Upper lobe of left lung (tissue), 6 donors: ENCODE data around the gene EMC6. TPM values are rescaled to one million over a fixed set of nuclear protein-coding genes. Genes with fewer than 3 reads are reported as not detected.
"Not testable (repeated sequence)": the region's sequence is repeated elsewhere in the genome, so short reads cannot be mapped to it uniquely, and the experiment has no call there.

Experiments used
- ATAC-seq, 2 donors: fragments of 200-7000 bp; cut with Tn5 transposase; one replicate each; pipeline ENCODE4 v1.9.1; 2022; ENCODE audit warnings: mild to moderate bottlenecking in 2 of 2, moderate library complexity in 2 of 2; ENCODE audit not compliant: low FRiP score in 2 of 2
- DNase-seq, 2 donors: peaks; one replicate each; pipeline ENCODE4 v3.0.0-alpha.2; 2019 to 2020
- H3K27ac ChIP-seq, 4 donors: fragments of 200-600 bp; sonication (generic); one replicate each; pipeline ENCODE4 v1.5.1; 2016 to 2019
- H3K27me3 ChIP-seq, 4 donors: fragments of 200-600 bp; sonication (generic); one replicate each; pipeline ENCODE4 v1.5.1; 2017 to 2019
- H3K36me3 ChIP-seq, 4 donors: fragments of 200-600 bp; sonication (generic); one replicate each; pipeline ENCODE4 v1.5.1; 2016 to 2019
- H3K4me1 ChIP-seq, 4 donors: fragments of 200-600 bp; sonication (generic); one replicate each; pipeline ENCODE4 v1.5.1; 2018 to 2019
- H3K4me3 ChIP-seq, 4 donors: fragments of 200-600 bp; sonication (generic); one replicate each; pipeline ENCODE4 v1.5.1; 2017 to 2019; ENCODE audit warnings: mild to moderate bottlenecking in 2 of 4, moderate library complexity in 1 of 4
- H3K9me3 ChIP-seq, 4 donors: fragments of 200-600 bp; sonication (generic); one replicate each; pipeline ENCODE4 v1.5.1; 2018 to 2019
- EP300 ChIP-seq, 4 donors: sonication (generic); formaldehyde crosslinking; IDR thresholded peaks; one replicate each; pipeline ENCODE4 v1.5.1; 2017; ENCODE audit warnings: antibody characterized with exemption in 4 of 4, control low read depth in 2 of 4
- POLR2A ChIP-seq, 4 donors: fragments of 450-650 bp; IDR thresholded peaks; one replicate each; pipeline ENCODE4 v1.5.1; 2016 to 2017; ENCODE audit warnings: antibody characterized with exemption in 4 of 4, mild to moderate bottlenecking in 2 of 4
- POLR2AphosphoS5 ChIP-seq, 2 donors: sonication (generic); formaldehyde crosslinking; IDR thresholded peaks; one replicate each; pipeline ENCODE4 v1.5.1; 2017; ENCODE audit warnings: antibody characterized with exemption in 2 of 2
- WGBS, 2 donors: methylation state at CpG; one replicate each; pipeline ENCODE4 v1.1.5; 2017 to 2018; 5-methylcytosine and 5-hydroxymethylcytosine counted together
- total RNA-seq, 6 donors: library from RNA; depleted of rRNA in 4 of 6; stranded (reverse); fragments of >200 nt in 4 of 6; gene quantifications; one replicate each; pipeline versions ENCODE4 v1.1.0 to v1.2.1, GENCODE V29; 2016 to 2021
- TF ChIP-seq, protein P1 (sequence below), 6 experiments: fragments of 450-650 bp in 4 of 6; fragments of 200-600 bp in 2 of 6; sonication (generic) in 2 of 6; IDR thresholded peaks; one replicate each; pipeline ENCODE4 v1.5.1; 2016 to 2019; ENCODE audit warnings: antibody characterized with exemption in 6 of 6
- donor health status: DM: no; HTN: no; CAD: no; lungs with moderate emphysema.
- donor health status: DM: no; HTN: yes; CAD: no; lungs with severe emphysema.

Gene EMC6
- total RNA-seq, 6 donors from 2014 or later, result 9.8 to 38.7 (median 36.5) TPM; not detected in 1

DNA sequence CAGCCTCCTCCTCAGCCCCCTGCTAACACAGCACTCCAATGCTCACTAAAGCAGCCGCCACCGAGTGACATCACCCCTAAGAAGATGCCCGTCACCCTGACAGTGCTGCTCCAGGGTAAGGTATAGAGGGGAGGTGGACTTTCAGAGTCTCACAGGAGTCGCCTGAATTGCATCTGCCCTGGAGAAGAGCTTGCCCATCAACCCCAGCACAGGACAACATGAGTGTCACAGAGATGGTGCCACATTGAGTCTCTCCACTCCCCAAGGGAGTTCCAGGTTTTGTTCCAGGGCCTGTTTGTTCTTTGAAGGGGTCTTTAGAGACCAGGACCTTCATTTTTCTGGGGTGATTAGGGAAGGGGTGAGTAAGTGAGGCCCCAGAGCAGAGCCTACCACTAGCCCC lies 29.5 kb downstream of the EMC6 start:
- WGBS, 2 donors, result 86 to 92% methylated on average over 4 of the region's 4 CpGs
- H3K27me3 ChIP-seq, result peaks cover 0 to 20% (median 7%) of the 10 kb centered on the region in 4 donors
- DNase-seq (no peak), ATAC-seq (no peak)
- no peaks in the 10 kb centered on the region for H3K36me3 ChIP-seq
- no peak overlapping the region for H3K4me3 ChIP-seq
- H3K9me3 ChIP-seq, result peaks cover 0 to 10% (median 5%) of the 10 kb centered on the region in 4 donors
- peaks cover 15 to 22% (median 18%) of the 10 kb centered on the region in 4 donors for H3K4me1 ChIP-seq
- H3K27ac ChIP-seq, result no peak overlapping the region
- TF ChIP-seq POLR2A (IDR thresholded peaks at IDR 0.05) (no peak), EP300 (IDR thresholded peaks at IDR 0.05) (no peak), POLR2AphosphoS5 (IDR thresholded peaks at IDR 0.05) (no peak)
- TF ChIP-seq, protein P1, sequence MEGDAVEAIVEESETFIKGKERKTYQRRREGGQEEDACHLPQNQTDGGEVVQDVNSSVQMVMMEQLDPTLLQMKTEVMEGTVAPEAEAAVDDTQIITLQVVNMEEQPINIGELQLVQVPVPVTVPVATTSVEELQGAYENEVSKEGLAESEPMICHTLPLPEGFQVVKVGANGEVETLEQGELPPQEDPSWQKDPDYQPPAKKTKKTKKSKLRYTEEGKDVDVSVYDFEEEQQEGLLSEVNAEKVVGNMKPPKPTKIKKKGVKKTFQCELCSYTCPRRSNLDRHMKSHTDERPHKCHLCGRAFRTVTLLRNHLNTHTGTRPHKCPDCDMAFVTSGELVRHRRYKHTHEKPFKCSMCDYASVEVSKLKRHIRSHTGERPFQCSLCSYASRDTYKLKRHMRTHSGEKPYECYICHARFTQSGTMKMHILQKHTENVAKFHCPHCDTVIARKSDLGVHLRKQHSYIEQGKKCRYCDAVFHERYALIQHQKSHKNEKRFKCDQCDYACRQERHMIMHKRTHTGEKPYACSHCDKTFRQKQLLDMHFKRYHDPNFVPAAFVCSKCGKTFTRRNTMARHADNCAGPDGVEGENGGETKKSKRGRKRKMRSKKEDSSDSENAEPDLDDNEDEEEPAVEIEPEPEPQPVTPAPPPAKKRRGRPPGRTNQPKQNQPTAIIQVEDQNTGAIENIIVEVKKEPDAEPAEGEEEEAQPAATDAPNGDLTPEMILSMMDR (IDR thresholded peaks at IDR 0.05), result no peak

DNA sequence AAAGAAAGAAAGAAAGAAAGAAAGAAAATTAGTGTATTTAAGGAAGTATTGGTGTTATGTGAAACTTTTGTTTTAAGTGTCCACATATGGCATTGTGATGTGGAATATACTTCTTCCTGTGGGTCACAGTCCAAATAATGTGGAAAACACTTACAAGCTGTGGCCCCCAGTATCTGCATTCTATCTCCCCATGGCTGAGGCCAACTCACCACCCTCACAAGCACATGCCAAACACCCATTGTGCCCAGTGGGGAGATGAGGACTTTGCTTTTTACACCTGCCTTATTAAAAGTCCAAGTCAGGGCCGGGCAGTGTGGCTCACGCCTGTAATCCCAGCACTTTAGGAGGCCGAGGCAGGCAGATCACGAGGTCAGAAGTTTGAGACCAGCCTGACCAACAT lies 31.3 kb downstream of the EMC6 start:
- WGBS, 2 donors, result 90 to 93% methylated on average over 4 of the region's 4 CpGs
- TF ChIP-seq POLR2AphosphoS5 (IDR thresholded peaks at IDR 0.05), result no peak
- TF ChIP-seq, protein P1 (IDR thresholded peaks at IDR 0.05), result no peak
- TF ChIP-seq POLR2A (IDR thresholded peaks at IDR 0.05), result no peak
- no peak for TF ChIP-seq EP300 (IDR thresholded peaks at IDR 0.05)
- Histone ChIP-seq H3K36me3 (no peaks in the 10 kb centered on the region), H3K9me3 (peaks cover 0 to 10% (median 5%) of the 10 kb centered on the region in 4 donors), H3K4me1 (peaks cover 13 to 21% (median 17%) of the 10 kb centered on the region in 4 donors), H3K27ac (no peak overlapping the region), H3K4me3 (no peak overlapping the region), H3K27me3 (peaks cover 0 to 16% (median 7%) of the 10 kb centered on the region in 4 donors)
- DNase-seq, result no peak
- no peak for ATAC-seq

DNA sequence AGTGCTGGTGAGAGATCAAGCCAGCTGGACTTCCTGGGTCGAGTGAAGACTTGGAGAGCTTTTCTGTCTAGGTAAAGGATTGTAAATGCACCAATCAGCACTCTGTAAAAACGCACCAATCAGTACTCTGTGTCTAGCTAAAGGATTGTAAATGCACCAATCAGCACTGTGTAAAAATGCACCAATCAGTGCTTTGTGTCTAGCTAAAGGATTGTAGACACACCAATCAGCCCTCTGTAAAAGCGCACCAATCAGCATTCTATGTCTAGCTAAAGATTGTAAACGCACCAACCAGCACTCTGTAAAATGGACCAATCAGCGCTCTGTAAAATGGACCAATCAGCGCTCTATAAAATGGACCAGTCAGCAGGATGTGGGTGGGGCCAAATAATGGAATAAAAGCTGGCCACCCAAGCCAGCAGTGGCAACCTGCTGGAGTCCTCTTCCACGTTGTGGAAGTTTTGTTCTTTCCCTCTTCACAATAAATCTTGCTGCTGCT lies 33.5 kb downstream of the EMC6 start:
- ATAC-seq, H3K36me3 ChIP-seq, H3K4me1 ChIP-seq, DNase-seq, H3K27ac ChIP-seq, H3K4me3 ChIP-seq, H3K27me3 ChIP-seq: not testable (repeated sequence)
- peaks cover 0 to 10% (median 5%) of the 10 kb centered on the region in 4 donors for H3K9me3 ChIP-seq
- 86 to 92% methylated on average over 6 to 7 of the region's 7 CpGs for WGBS, 2 donors

GRCh38 chr17:3704931-3705717 lies 36.5 kb downstream of the EMC6 start:
- H3K4me3 ChIP-seq, result no peak overlapping the region
- no peaks in the 10 kb centered on the region for H3K27me3 ChIP-seq
- TF ChIP-seq POLR2A (IDR thresholded peaks at IDR 0.05), result no peak
- TF ChIP-seq EP300 (IDR thresholded peaks at IDR 0.05), result no peak
- TF ChIP-seq, protein P1 (IDR thresholded peaks at IDR 0.05), result no peak
- TF ChIP-seq POLR2AphosphoS5 (IDR thresholded peaks at IDR 0.05), result no peak
- 86 to 89% methylated on average over 20 of the region's 20 CpGs for WGBS, 2 donors
- H3K36me3 ChIP-seq, result no peaks in the 10 kb centered on the region
- no peaks in the 10 kb centered on the region for H3K9me3 ChIP-seq
- H3K4me1 ChIP-seq, result peaks cover 0 to 3% (median 0%) of the 10 kb centered on the region in 4 donors
- no peak for DNase-seq
- no peak for ATAC-seq
- H3K27ac ChIP-seq, result no peak overlapping the region

DNA sequence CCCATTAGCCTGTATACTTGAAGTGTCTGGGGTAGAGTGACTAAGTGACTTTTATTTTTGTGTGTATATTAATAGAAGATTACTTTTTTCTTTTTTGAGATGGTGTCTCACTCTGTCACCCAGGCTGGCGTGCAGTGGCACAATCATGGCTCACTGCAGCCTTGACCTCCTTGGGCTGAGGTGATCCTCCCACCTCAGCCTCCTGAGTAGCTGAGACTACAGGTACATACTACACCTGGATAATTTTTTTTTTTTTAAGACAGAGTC lies 37.0 kb downstream of the EMC6 start:
- not testable (repeated sequence) for H3K27me3 ChIP-seq, DNase-seq, ATAC-seq, H3K36me3 ChIP-seq, H3K4me3 ChIP-seq, H3K4me1 ChIP-seq, H3K27ac ChIP-seq, H3K9me3 ChIP-seq
- 93 to 96% methylated on average over 1 of the region's 1 CpG for WGBS, 2 donors

DNA sequence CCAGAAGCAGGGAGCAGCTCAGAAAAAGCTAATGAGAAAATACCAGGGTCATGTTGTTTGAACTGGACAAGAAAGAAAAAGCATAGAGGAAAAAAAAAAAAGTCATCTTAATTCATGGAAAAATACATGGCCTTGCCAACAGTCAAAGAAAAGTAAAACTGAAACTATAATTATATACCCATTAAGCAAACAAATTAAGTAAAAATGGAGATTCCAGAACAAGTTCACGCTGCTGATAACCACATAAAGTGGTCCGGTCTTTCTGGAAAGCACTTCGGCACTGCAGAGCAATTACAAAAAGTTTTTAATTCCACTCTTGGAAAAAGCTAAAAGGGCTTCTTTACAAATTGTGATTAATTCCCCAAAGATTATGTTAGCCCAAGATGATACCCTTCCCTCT lies 39.8 kb downstream of the EMC6 start:
- Histone ChIP-seq H3K9me3 (no peaks in the 10 kb centered on the region), H3K27me3 (no peaks in the 10 kb centered on the region), H3K36me3 (peaks cover 0 to 15% (median 7%) of the 10 kb centered on the region in 4 donors), H3K27ac (no peak overlapping the region), H3K4me1 (peaks cover 0 to 10% (median 2%) of the 10 kb centered on the region in 4 donors), H3K4me3 (no peak overlapping the region)
- 51 to 60% methylated on average over 3 of the region's 3 CpGs for WGBS, 2 donors
- TF ChIP-seq EP300 (IDR thresholded peaks at IDR 0.05), result no peak
- TF ChIP-seq POLR2A (IDR thresholded peaks at IDR 0.05), result no peak
- TF ChIP-seq POLR2AphosphoS5 (IDR thresholded peaks at IDR 0.05), result no peak
- TF ChIP-seq, protein P1 (IDR thresholded peaks at IDR 0.05), result no peak
- ATAC-seq (no peak), DNase-seq (no peak)
